Measurements from ENCODE around the gene EXD3.
A peak's percentile ranks its signal among the peaks of the same experiment; 100 is the strongest.

EXD3 gene

DNA sequence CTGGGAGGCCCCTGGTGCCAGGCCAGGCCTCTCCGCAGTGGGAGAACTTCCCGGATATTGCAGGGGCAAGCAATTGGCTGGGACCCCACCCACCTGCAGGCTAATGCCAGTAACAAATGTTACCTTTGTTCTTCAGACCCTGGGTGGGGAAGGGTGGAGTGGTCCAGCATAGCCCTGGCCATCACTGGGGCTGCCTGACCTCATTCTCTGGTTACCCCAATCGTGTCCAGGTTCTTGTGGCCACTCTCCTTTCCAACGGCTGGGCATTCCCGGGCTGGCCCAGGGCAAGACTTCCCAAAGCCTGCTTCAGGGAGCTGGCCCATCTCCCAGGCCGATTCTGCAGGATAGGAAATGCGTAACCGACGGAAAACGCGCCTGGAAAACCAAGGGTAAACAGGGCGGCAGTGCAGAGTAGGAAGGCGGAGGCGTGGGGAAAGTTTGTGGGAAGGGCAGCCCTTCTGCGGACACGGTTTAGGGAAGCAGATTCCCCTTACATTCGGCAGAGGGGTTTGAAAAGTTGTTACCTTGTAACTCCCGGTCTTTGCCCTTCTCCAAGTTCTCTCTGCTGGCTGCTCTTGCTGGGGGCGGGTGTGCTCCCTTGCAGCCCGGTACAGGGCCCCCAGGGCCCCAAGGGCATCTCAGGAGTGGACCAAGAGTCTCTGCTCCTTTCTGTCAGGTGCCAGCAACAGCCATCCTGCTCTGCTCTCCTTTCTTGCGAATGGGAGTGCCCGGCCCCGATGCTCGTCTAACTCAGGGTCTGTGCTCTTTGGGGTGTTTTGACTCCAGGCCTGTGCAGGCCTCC, 124.4 kb downstream of the EXD3 start:
- Histone ChIP-seq H3K9me3 (no peaks in the 10 kb centered on the region), H3K4me1 (peaks cover 73% of the 10 kb centered on the region), H3K36me3 (peaks cover 9% of the 10 kb centered on the region), H3K27me3 (peaks cover 62% of the 10 kb centered on the region), H3K4me2 (peak overlapping the region; percentile 99), H3K27ac (no peak overlapping the region), H3K9ac (no peak overlapping the region), H3K4me3 (no peak overlapping the region), H4K20me1 (peaks cover 55% of the 10 kb centered on the region)
- no peak for TF ChIP-seq Cebpa-rat (IDR thresholded peaks at IDR 0.05)

- Histone ChIP-seq H3K4me1 (peaks cover 67% of the 10 kb centered on the region), H3K9ac (no peak overlapping the region), H3K4me3 (no peak overlapping the region), H4K20me1 (peaks cover 55% of the 10 kb centered on the region), H3K9me3 (no peaks in the 10 kb centered on the region), H3K4me2 (peak overlapping the region; percentile 99; the same call in 1 of the 2 replicates), H3K36me3 (peaks cover 9% of the 10 kb centered on the region), H3K27me3 (peaks cover 62% of the 10 kb centered on the region), H3K27ac (no peak overlapping the region)
- TF ChIP-seq Cebpa-rat (IDR thresholded peaks at IDR 0.05) = no peak
Observed at GRCh38 chr9:137297966-137298365, 125.0 kb downstream of the EXD3 start.

DNA sequence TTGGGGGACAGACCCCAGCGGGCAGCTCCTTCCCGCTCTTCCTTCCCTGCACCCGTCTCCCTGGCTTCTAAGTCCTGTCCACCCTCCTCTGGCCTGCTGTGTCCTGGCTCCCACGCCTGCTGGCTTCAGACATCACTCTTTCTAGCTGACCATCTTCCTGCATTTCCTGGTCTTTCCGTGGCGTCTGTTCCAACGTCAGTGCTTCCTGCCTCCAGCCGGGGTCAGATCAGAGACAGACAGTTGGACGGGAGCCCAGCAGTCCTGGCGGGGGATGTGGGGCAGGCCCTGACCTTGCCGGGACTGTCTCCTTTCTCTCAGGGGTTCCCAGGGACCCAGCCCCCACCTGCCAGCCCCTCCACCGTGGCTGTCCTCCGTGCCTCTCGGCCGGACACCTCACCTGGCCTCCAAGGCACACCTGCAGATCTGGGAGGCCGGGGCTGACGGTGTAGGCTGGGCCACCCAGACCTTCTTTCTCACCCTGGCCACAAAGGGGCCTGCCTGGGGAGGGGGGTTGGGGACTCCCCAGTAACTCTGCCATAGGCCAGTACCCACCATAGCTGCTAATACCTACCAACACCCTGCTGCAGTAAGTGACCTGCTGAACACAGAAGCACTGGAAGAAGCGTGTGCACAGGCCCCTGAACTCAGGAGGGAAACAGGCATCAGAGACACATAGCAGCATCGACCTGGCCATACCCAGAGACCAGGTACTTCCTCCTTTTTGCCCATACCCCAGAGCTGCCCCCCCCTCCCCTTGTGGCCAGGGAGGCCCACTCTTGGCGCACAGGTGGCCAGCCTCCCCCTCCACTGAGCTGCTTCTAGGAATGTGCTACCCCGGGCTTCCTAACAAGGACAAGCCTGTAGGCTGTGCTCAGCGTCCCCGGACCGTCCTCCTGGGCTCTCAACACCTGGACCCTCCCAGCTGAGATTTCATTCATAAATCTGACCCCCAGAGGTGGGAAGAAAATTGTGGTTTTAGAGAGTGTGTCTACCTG, 126.0 kb downstream of the EXD3 start:
- peaks cover 9% of the 10 kb centered on the region for H3K36me3 ChIP-seq
- H3K27ac ChIP-seq = no peak overlapping the region
- no peaks in the 10 kb centered on the region for H3K9me3 ChIP-seq
- no peak overlapping the region for H3K9ac ChIP-seq
- H3K27me3 ChIP-seq = peaks cover 62% of the 10 kb centered on the region
- no peak overlapping the region for H3K4me3 ChIP-seq
- H3K4me1 ChIP-seq = peaks cover 61% of the 10 kb centered on the region
- peaks cover 55% of the 10 kb centered on the region for H4K20me1 ChIP-seq
- H3K4me2 ChIP-seq = peak overlapping the region; percentile 55
- no peak for TF ChIP-seq Cebpa-rat (IDR thresholded peaks at IDR 0.05)

DNA sequence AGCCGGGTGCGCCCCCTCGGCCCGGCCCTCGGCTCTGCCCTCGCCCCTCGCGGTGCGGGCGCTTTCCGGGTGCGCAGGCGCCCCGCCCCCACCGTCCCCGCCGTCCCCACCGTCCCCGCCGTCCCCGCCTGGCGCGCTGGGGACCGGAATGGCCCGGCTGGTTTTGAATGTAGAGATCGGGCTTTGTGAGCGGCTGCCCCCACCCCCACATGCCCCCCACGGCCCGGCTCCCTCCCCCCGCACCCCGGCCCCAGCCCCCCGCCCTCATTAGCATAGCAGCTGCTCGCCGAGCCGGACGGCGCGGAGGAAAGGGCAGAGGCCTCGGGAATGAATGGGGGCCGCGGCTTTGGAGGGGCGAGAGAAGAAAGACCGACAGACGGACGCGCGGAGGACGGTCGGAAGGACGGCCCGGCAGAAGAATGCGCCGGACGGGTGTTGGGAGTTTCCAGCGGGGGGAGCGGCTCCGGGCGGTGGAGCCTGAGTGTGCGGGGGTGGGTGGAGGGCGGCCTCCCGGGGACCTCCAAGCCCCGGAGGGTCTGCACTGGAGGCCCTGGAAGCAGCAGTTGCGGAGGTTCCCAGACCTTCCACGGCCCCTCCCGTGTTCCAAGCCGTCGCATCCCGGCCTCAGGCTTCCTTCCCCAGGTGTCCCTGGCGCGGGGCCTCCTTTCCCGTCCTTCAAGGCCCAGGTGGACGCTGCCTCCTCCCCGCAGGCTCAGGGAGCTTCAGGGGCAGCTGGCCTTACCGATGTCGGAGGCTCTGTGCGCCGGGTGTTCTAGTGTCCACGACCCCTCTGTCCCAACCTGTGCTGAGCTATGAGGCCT, 126.9 kb downstream of the EXD3 start:
- H3K9ac ChIP-seq = peak overlapping the region; percentile 64; the same call in 1 of the 2 replicates

DNA sequence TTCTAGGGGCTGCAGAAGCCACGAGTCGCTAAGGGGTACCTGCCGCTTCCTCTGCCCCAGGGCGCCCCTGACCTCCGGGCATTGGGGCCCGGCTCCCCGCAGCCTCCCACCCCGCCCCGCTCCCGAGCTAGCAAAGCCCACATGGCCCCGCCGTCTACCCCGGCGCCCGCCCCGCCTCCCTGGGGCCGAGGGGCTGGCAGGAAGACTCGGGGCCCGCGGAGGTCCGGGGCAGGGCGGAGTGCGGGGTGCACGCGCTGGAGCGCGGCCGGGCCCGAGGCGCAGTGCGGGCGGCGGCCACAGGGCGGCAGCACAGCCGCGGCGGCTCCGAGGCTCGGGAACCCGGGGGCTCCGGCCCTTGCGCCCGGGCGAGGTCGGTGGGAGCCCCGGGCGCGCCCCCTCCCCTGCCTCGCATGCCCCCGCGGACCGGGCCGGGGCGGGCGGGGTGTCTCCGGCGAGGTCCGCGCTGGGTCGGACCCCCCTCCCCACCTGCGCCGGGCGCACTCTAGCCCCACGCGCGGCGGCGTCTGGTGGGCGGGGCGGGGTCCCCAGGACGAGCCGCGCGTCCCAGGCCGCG, 127.6 kb downstream of the EXD3 start:
- peaks cover 48% of the 10 kb centered on the region for H3K27me3 ChIP-seq
- no peaks in the 10 kb centered on the region for H3K9me3 ChIP-seq
- no peak for TF ChIP-seq Cebpa-rat (IDR thresholded peaks at IDR 0.05)
- H3K4me3 ChIP-seq = peak overlapping the region; percentile 71
- no peak overlapping the region for H3K27ac ChIP-seq
- H3K4me1 ChIP-seq = peaks cover 51% of the 10 kb centered on the region
- H3K4me2 ChIP-seq = peak overlapping the region; percentile 87
- H3K36me3 ChIP-seq = peaks cover 9% of the 10 kb centered on the region
- peak overlapping the region; percentile 64; the same call in 1 of the 2 replicates for H3K9ac ChIP-seq
- H4K20me1 ChIP-seq = peaks cover 41% of the 10 kb centered on the region

More for the DNA sequence above, 126.9 kb downstream of the EXD3 start:
- Histone ChIP-seq H3K4me3 (peak overlapping the region; percentile 71), H3K27me3 (peaks cover 55% of the 10 kb centered on the region), H4K20me1 (peaks cover 48% of the 10 kb centered on the region), H3K9me3 (no peaks in the 10 kb centered on the region), H3K36me3 (peaks cover 9% of the 10 kb centered on the region), H3K4me2 (peak overlapping the region; percentile 87), H3K27ac (no peak overlapping the region), H3K4me1 (peaks cover 55% of the 10 kb centered on the region)
- no peak for TF ChIP-seq Cebpa-rat (IDR thresholded peaks at IDR 0.05)

DNA sequence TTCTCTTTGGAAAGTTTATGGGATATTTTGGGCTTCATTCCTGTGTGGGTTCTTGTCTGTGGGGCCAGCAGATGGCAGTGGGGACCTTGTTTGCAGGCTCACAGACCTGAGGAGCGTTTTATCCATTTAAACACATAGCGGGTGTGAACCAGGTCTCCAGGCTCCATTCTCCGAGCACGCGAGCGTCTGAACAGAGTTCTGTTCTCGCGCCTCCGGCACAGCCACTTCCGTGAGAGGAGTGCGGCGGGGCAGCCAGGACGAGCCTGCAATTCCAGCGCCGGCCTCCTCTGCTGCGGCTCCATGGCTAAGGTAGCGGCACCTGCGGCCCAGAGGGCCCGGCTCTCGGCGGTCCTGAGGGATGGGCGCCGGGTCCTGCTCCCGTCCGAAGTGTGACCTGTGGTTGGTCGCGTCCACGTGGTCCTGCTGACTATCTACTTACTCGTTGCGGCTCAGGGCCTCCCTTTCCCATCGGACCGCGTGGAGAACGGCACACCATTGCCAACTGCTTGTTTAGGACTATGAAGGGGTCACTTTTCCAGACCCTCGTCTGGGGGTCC, 128.2 kb downstream of the EXD3 start:
- Histone ChIP-seq H3K4me2 (peak overlapping the region; percentile 87), H3K36me3 (peaks cover 9% of the 10 kb centered on the region), H4K20me1 (peaks cover 35% of the 10 kb centered on the region), H3K27ac (no peak overlapping the region), H3K4me1 (peaks cover 45% of the 10 kb centered on the region), H3K4me3 (peak overlapping the region; percentile 71), H3K9me3 (no peaks in the 10 kb centered on the region), H3K27me3 (peaks cover 42% of the 10 kb centered on the region), H3K9ac (no peak overlapping the region)
- TF ChIP-seq Cebpa-rat (IDR thresholded peaks at IDR 0.05) = no peak

- Histone ChIP-seq H3K27me3 (peaks cover 36% of the 10 kb centered on the region), H3K4me2 (0 out of 2 replicates have a peak overlapping the region, but pooled peaks have one; percentile 87), H3K9me3 (no peaks in the 10 kb centered on the region), H3K36me3 (peaks cover 7% of the 10 kb centered on the region), H3K4me3 (no peak overlapping the region), H3K9ac (no peak overlapping the region), H4K20me1 (peaks cover 30% of the 10 kb centered on the region), H3K27ac (no peak overlapping the region), H3K4me1 (peaks cover 40% of the 10 kb centered on the region)
- TF ChIP-seq Cebpa-rat (IDR thresholded peaks at IDR 0.05) = no peak
Observed at GRCh38 chr9:137294091-137294680, 128.8 kb downstream of the EXD3 start.

DNA sequence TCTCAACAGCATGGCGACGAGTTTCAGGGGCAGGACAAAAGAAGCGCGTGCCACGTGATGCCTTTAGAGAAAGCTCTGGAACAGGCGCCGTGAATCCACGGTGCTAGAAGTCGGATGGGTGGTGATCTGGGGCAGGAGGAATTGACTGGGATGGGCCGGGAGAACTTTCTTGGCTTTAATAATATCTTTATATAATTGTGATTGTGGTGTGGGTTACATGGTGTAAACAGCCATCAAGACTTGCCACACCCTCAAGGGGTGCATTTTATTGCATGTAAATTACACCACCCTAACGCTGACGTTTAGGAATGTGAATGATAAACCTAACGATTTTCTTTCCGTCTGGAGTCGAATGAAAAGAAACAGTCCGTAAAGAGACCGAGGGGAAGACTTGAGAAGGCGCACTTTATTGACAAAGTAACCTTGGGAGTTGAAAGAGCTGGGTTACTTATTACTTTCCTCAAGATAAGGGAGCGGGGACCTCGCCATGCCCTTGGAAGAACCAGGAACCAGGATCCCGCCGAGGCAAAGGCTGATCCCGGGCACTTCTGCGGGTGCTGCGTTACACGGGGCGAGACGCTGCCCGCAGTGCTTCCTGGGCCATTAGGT, 129.4 kb downstream of the EXD3 start:
- H3K27ac ChIP-seq = no peak overlapping the region
- no peak overlapping the region for H3K4me2 ChIP-seq
- H3K36me3 ChIP-seq = peaks cover under 1% of the 10 kb centered on the region; the same call in 1 of the 2 replicates
- H3K27me3 ChIP-seq = peaks cover 30% of the 10 kb centered on the region
- no peak overlapping the region for H3K9ac ChIP-seq
- peaks cover 34% of the 10 kb centered on the region for H3K4me1 ChIP-seq
- H4K20me1 ChIP-seq = peaks cover 24% of the 10 kb centered on the region
- TF ChIP-seq Cebpa-rat (IDR thresholded peaks at IDR 0.05) = no peak
- no peak overlapping the region for H3K4me3 ChIP-seq
- no peaks in the 10 kb centered on the region for H3K9me3 ChIP-seq
